GM18520 (cell line): ENCODE data around the gene GRIN2A.
A peak's percentile ranks its signal among the peaks of the same experiment; 100 is the strongest.

Experiments
- ATAC-seq: cut with Tn5 transposase; IDR thresholded peaks from one replicate; pipeline ENCODE4 v1.9.1; 2021; ENCODE audit not compliant: unreplicated experiment

The GRIN2A gene

DNA sequence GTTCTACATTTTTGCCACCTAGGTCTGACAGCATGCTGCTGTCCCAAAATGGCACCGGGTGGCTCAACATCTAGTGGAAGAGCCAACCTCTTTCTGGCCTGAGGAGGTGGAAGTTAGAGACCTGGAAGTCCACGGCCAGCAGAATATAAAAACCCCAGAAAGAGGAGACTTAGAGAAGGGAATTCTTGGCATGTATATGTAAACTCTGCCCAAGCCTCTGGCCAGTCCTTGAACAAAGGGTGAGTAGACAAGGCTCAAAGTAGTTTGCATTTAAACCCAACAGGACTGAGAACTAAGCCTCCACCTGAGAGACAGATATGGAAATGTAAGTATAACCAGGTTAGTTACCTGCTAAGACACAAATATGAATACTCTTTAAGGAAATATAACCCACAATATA lies 210.3 kb downstream of the GRIN2A start:
- no peak for ATAC-seq

DNA sequence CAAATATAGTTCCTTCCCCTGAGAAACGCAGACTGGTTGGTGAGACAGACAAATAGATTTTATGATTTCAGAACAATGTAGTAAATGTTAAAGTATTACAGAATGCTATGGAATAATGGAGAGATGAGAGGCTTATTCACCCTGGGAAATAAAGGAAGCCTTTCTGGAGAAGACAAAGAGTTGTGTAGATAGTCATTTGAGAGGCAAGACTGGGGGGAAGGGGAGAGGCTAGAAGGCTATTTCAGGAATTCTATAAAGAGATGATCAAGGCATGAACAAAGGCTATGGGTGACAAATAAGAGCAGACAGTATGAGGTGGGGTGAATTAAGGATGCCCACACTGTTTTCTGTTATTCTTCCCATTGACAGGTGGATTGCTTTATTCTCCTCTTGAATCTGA lies 211.4 kb downstream of the GRIN2A start:
- ATAC-seq, result no peak

- ATAC-seq, result no peak
Observed at GRCh38 chr16:9970244-9970643, 212.0 kb downstream of the GRIN2A start.

- no peak for ATAC-seq
Observed at GRCh38 chr16:9969580-9969979, 212.6 kb downstream of the GRIN2A start.

DNA sequence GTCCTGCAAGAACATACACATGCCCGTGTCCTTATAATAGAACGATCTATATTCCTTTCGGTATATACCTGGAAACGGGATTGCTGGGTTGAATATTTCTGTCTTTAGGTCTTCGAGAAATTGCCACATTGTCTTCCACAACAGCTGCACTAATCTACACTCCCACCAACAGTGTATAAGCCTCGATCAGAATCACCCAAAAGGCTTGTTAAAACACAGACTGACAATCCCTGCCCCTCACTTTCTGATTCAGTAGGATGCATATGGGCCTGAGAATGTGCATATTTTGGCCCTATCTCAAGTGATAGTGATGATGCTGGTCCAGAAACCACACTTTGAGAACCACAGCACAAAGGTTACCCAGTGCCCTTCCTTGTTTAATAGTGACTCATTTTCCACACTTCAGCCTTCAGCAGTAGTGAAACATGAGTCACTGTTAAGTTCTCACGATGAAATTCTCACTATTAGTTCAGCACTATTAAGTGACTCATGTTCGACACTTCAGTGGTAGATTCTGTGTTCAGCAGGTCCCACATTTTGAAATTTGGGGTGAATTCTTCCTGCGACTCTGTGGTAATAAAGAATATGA lies 215.6 kb downstream of the GRIN2A start:
- ATAC-seq, result peak; percentile 93

- ATAC-seq, result no peak
Observed at GRCh38 chr16:9965079-9965478, 217.1 kb downstream of the GRIN2A start.

DNA sequence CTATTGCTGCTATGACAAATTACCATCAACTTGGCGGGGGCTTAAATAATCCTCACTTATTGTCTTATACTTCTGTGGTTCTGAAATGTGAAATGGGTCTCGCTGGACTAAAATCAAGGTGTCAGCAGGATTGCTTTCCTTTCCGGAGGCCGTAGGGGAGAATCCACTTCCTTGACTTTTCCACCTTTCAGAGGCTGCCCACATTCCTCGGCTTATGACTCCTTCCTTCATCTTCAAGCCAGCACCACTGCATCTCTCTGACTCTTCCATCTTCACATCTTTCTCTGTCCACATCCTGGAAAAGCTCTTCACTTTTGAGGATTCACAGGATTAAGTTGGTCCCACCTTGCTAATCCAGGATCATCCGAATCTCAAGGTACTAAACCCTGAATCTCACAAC lies 217.8 kb downstream of the GRIN2A start:
- no peak for ATAC-seq

DNA sequence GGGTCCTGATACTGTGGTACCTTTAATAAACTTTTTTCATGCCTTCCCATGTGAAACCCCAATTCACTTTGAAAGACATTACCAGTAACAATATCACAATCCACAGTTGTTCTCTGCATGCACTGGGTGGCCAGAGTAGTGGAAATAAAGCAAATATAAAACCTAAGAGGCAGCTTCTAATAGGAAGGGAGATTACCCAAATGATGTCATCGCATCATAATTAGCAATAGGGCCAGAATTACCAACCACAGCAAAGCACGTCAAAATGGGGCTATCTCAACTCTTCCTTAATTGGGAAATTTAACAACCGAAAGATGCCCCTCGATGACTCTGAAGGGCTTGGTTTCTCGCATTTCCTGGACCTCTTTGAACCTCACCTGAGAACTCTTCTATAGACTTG lies 224.8 kb downstream of the GRIN2A start:
- no peak for ATAC-seq

GRCh38 chr16:9957002-9957401 lies 225.2 kb downstream of the GRIN2A start:
- ATAC-seq, result no peak

GRCh38 chr16:9955677-9956076 lies 226.6 kb downstream of the GRIN2A start:
- ATAC-seq, result no peak

DNA sequence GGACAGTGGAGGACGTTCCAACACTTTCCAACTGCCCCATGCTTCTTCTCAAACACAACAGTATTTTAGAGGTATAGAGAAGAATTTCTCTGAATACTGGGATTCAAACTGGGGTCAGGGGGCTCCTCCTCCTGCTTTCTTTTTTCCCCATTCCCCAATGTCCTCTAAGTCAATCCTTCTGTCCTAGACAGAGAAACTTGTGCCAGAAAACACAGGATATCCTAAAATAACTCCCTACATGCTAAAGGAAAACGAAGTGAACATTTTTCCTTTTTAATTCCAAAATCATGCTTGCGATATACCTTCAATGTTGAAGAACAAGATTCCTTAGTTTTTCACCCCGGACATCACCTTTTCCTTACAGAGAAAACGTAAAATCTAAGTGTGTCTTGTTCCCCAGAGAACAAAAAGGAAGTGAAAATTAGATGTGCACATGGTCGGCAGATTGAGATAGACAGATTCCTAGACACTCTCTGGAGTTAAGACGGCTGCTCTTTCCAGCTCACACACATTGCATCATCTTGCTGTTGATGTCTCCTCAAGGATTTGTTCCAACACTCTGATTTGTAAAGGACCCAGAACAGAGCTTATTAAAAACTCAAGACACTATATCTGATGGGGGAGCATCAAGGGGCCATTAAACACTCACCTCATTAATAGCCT lies 228.2 kb downstream of the GRIN2A start:
- ATAC-seq, result no peak

- ATAC-seq, result no peak
Observed at GRCh38 chr16:9950658-9951057, 231.6 kb downstream of the GRIN2A start.

- ATAC-seq, result no peak
Observed at GRCh38 chr16:9949396-9949795, 232.8 kb downstream of the GRIN2A start.

DNA sequence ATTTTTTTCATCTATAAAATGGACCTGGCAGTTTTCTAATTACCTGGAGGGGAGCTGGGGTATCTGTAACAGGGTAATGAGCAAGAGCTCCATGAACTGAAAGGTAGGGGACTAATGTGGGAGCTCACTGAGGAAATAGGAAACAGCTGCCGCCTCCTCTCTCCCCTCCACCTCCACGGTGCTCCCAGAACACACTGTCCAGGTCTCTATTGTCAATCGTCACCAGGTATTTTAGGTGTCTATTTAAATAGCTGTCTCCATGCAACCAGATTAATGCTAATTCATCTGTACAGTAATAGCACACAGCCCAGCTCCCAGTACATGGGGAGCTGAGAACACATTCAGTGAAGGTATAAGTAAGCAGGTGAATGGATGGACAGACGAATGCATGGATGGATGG lies 233.3 kb downstream of the GRIN2A start:
- no peak for ATAC-seq

- no peak for ATAC-seq
Observed at GRCh38 chr16:9946022-9946720, 236.1 kb downstream of the GRIN2A start.

DNA sequence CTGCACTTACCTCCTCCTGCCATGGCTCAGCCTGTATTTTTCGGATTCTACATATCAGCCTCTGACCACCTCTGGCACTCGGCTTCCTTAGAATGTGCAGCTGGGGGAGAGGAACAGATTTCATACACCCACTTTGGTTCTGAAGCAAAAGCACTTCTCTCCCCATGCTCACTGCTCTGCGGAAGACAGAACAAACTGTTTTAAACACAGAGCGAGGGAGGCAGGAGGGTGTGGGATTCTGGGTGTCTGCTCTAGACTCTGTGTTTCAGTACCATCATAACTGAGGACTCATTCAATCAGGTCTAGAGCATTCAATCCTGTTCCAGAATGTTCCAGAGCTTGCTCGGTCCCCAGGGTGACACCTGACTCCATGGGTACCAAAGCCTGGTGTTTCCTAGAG lies 239.1 kb downstream of the GRIN2A start:
- no peak for ATAC-seq

GRCh38 chr16:9941245-9941644 lies 241.0 kb downstream of the GRIN2A start:
- ATAC-seq, result no peak

GRCh38 chr16:9934723-9935508 lies 247.3 kb downstream of the GRIN2A start:
- no peak for ATAC-seq

GRCh38 chr16:9932919-9933653 lies 249.1 kb downstream of the GRIN2A start:
- no peak for ATAC-seq

DNA sequence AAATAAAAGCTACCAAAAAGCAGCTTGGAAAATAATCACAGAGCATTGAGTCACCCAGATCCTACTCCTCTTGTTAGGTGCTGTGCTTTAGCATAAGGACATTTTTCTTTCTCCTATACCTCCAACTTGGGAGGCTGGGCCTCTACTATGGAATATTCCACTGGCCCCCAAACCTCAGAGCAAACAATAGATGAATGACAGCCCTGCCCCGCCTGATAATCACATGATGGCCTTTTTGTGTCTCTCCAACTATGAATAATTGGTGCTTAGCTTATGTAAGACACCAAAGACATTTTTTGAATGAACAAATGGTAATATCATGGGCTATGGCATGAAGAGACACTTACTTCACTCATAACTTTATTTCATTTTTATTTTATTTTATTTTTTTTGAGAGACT lies 250.2 kb downstream of the GRIN2A start:
- ATAC-seq, result no peak

DNA sequence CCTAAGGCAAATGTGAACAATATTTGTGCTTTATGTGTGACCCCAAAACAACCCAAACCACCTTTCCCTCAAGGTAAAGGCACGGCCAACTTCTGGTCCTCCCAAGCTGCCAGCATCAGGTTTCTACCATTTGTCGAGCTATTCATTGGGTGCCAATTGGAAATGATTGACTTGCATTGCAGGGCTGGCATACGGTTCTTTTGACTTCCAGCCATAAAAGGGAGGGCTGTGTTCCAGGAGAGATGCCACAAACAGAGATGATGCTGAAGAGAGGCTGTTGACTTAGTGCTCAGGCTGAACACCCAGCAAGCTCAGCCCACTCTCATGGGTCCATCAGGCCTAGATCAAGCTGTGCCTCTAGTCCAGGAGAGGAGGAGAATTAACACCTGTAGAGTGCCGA lies 252.4 kb downstream of the GRIN2A start:
- no peak for ATAC-seq
